K562 (cell line): Measurements from ENCODE around the gene LRRC3C. TPM values are rescaled to one million over a fixed set of nuclear protein-coding genes. Genes with fewer than 3 reads are reported as not detected.

Experiments
- ATAC-seq: fragments of 200-7000 bp; cut with Tn5 transposase; 3 replicates; pipeline ENCODE4 v1.9.1; 2020; ENCODE audit warnings: moderate library complexity
- BruUV-seq: library from RNA; stranded (reverse); fragments of 400-500 nt; replicated peaks from 2 replicates; lab custom pipeline; 2021; lab: Mats Ljungman, UMichigan
- CTCF ChIA-PET: fragments of 300-600 bp; formaldehyde crosslinking; extraction: SDS; loops from one replicate; lab custom pipeline; 2021; ENCODE audit warnings: low intra/inter-chr PET ratio; lab: Yijun Ruan, JAX
- POLR2A ChIA-PET: fragments of 300-600, 350-650 bp; sonication (Branson Sonifier 250); formaldehyde crosslinking; extraction: SDS; loops from one replicate; lab custom pipeline; 2021; ENCODE audit warnings: antibody characterized with exemption, inconsistent platforms; lab: Yijun Ruan, JAX
- DNase-seq, 4 experiments: peaks; one replicate each; pipeline versions ENCODE4 v3.0.0 to v3.0.0-alpha.2; 2011 to 2018; ENCODE audit warnings: low spot score in 3 of 4, mixed read lengths in 3 of 4; ENCODE audit errors: extremely low read depth in 1 of 4
- FAIRE-seq: peaks from 2 replicates; lab custom pipeline; 2011; peaks lifted over from hg19 to GRCh38; lab: Jason Lieb, UNC
- H2AFZ ChIP-seq: 2 replicates; pipeline ENCODE4 v1.6.0; 2011; ENCODE audit warnings: low read depth, low read length, control low read depth, inconsistent platforms
- H3K27ac ChIP-seq: fragments of 200-600 bp; 3 replicates; pipeline ENCODE4 v1.8.0; 2011; ENCODE audit warnings: low read depth, mild to moderate bottlenecking, control low read depth, inconsistent platforms, low read length, moderate library complexity, mixed read lengths; ENCODE audit errors: extremely low read depth
- H3K27me3 ChIP-seq, 2 experiments: fragments of 300-600 bp in 1 of 2; 2 replicates in 1 of 2; 3 replicates in 1 of 2; pipeline versions ENCODE4 v1.6.0 to v1.8.0; 2011; ENCODE audit warnings: inconsistent platforms in 2 of 2, low read length in 2 of 2, mild to moderate bottlenecking in 1 of 2, mixed read lengths in 1 of 2, moderate library complexity in 1 of 2; ENCODE audit not compliant: control insufficient read depth in 2 of 2, insufficient read depth in 2 of 2
- H3K36me3 ChIP-seq: fragments of 300-600 bp; 3 replicates; pipeline ENCODE4 v1.8.0; 2011; ENCODE audit warnings: mild to moderate bottlenecking, low read length, inconsistent platforms; ENCODE audit not compliant: control insufficient read depth, insufficient read depth
- H3K4me1 ChIP-seq, 2 experiments: fragments of 200-600 bp in 1 of 2; replicated peaks in 1 of 2; 2 replicates in 1 of 2; 3 replicates in 1 of 2; pipeline versions ENCODE4 v1.5.1 to v1.8.0; 2011; ENCODE audit warnings: inconsistent platforms in 2 of 2, low read length in 2 of 2, mild to moderate bottlenecking in 1 of 2, mixed read lengths in 1 of 2, moderate library complexity in 1 of 2; ENCODE audit not compliant: control insufficient read depth in 2 of 2, insufficient read depth in 2 of 2
- H3K4me2 ChIP-seq: 2 replicates; pipeline ENCODE4 v1.6.1; 2011; ENCODE audit warnings: low read length, control low read depth, inconsistent platforms, mixed read lengths; ENCODE audit not compliant: insufficient read depth
- H3K4me3 ChIP-seq: fragments of 200-600 bp; sonication (generic), shearing (Covaris generic); 2 replicates; pipeline ENCODE4 v1.5.1; 2016; ENCODE audit warnings: control low read depth, inconsistent platforms
- H3K79me2 ChIP-seq: fragments of 200-600 bp; 3 replicates; pipeline ENCODE4 v1.8.0; 2011; ENCODE audit warnings: low read length, inconsistent platforms; ENCODE audit not compliant: control insufficient read depth, insufficient read depth
- H3K9ac ChIP-seq, 2 experiments: 2 replicates each; pipeline versions ENCODE4 v1.6.0 to v1.6.1; 2011; ENCODE audit warnings: low read depth in 2 of 2, low read length in 2 of 2, control low read depth in 1 of 2, inconsistent platforms in 1 of 2, mild to moderate bottlenecking in 1 of 2, mixed read lengths in 1 of 2; ENCODE audit not compliant: insufficient read depth in 1 of 2
- H3K9me1 ChIP-seq: one replicate; pipeline ENCODE4 v1.6.0; 2011; ENCODE audit warnings: inconsistent platforms, mild to moderate bottlenecking, low read length, moderate library complexity; ENCODE audit not compliant: control insufficient read depth, insufficient read depth
- H3K9me3 ChIP-seq: replicated peaks from 2 replicates; pipeline ENCODE4 v1.5.1; 2011; ENCODE audit warnings: low read depth, low read length, inconsistent platforms; ENCODE audit not compliant: control insufficient read depth, insufficient read depth
- H4K20me1 ChIP-seq: replicated peaks from 2 replicates; pipeline ENCODE4 v1.6.1; 2011; ENCODE audit warnings: low read length, inconsistent platforms, mixed read lengths; ENCODE audit not compliant: control insufficient read depth, insufficient read depth
- CHD1 ChIP-seq: fragments of 200-600 bp; sonication (generic); IDR thresholded peaks from one replicate; pipeline ENCODE4 v1.6.1; 2012; ENCODE audit warnings: mild to moderate bottlenecking, moderate library complexity, low read length, inconsistent platforms
- KDM2B ChIP-seq: fragments of 250-450 bp; sonication (Bioruptor Pico); IDR thresholded peaks from 2 replicates; pipeline ENCODE4 v1.8.0; 2021; ENCODE audit warnings: mild to moderate bottlenecking, moderate library complexity
- MEF2D ChIP-seq: conservative IDR thresholded peaks from 2 replicates; pipeline ENCODE4 v1.6.1; 2016; ENCODE audit warnings: low read depth, missing genetic modification characterization, missing compliant biosample characterization
- SIX5 ChIP-seq, 2 experiments: IDR thresholded peaks; 2 replicates each; pipeline ENCODE4 v1.6.1; 2011; ENCODE audit warnings: low read length in 2 of 2, borderline replicate concordance in 1 of 2, low read depth in 1 of 2, mild to moderate bottlenecking in 1 of 2, moderate library complexity in 1 of 2; ENCODE audit not compliant: insufficient read depth in 1 of 2
- TAL1 ChIP-seq: fragments of 450-650 bp; IDR thresholded peaks from 2 replicates; pipeline ENCODE4 v1.6.1; 2016; ENCODE audit warnings: mild to moderate bottlenecking
- ZBTB8A ChIP-seq: fragments of 450-650 bp; IDR thresholded peaks from 2 replicates; pipeline ENCODE4 v1.6.1; 2018; ENCODE audit warnings: mild to moderate bottlenecking, moderate library complexity; ENCODE audit not compliant: partially characterized antibody
- ZNF146 ChIP-seq: IDR thresholded peaks from one replicate; pipeline ENCODE4 v1.6.1; 2018; ENCODE audit warnings: missing compliant biosample characterization; ENCODE audit not compliant: unreplicated experiment
- WGBS: fragments of 100-300 bp; shearing (Covaris generic); methylation state at CpG from one replicate; pipeline ENCODE4 v1.1.6; 2016; ENCODE audit warnings: low coverage, mixed read lengths; ENCODE audit not compliant: insufficient coverage; ENCODE audit errors: missing lambda C conversion rate; 5-methylcytosine and 5-hydroxymethylcytosine counted together
- in situ Hi-C: fragments of 300-500 bp; cut with MboI; formaldehyde crosslinking; loops from 4 replicates; pipeline ENCODE4 v1.15.0; 2018; ENCODE audit warnings: inconsistent platforms, mixed read lengths
- intact Hi-C: fragments of 100-400 bp; cut with micrococcal nuclease; formaldehyde crosslinking; loops from 2 replicates; pipeline ENCODE4 v1.14.2; 2022
- polyA plus RNA-seq, 8 experiments: library from polyadenylated mRNA; depleted of rRNA in 4 of 8; stranded (reverse) in 5 of 8; unstranded in 3 of 8; fragments of >200 nt; fragmentation: Nextera tagmentation in 2 of 8; fragmentation: Illumina TruSeq in 1 of 8; extraction: Ambion mirVana in 2 of 8; extraction: Trizol in 1 of 8; gene quantifications; 2 replicates each; pipeline versions ENCODE4 v1.2.1 to v1.2.3, GENCODE V29; 2011 to 2014; ENCODE audit warnings: inconsistent platforms in 1 of 8, missing spikeins in 1 of 8
- total RNA-seq, 7 experiments: library from RNA; depleted of rRNA in 6 of 7; stranded (reverse); fragments of >200 nt in 6 of 7; fragmentation: Illumina TruSeq in 2 of 7; extraction: Trizol in 2 of 7; gene quantifications; 2 replicates each; pipeline versions ENCODE4 v1.2.1 to v1.2.3, GENCODE V29; 2011 to 2021; ENCODE audit warnings: low replicate concordance in 1 of 7
- TF ChIP-seq, protein P1 (sequence below): sonication (generic); formaldehyde crosslinking; IDR thresholded peaks from 2 replicates; pipeline ENCODE4 v1.8.0; 2022; ENCODE audit warnings: mild to moderate bottlenecking, low read depth, missing genetic modification reagents
- TF ChIP-seq, protein P2 (sequence below): sonication (generic); formaldehyde crosslinking; IDR thresholded peaks from 2 replicates; pipeline ENCODE4 v1.8.1; 2023; ENCODE audit warnings: mild to moderate bottlenecking, missing genetic modification reagents

The LRRC3C gene
- total and polyA plus RNA-seq, 9 of the 15 experiments (the other 6 are each of a cell fraction or from before 2014, with no cell fraction given), result not detected

DNA sequence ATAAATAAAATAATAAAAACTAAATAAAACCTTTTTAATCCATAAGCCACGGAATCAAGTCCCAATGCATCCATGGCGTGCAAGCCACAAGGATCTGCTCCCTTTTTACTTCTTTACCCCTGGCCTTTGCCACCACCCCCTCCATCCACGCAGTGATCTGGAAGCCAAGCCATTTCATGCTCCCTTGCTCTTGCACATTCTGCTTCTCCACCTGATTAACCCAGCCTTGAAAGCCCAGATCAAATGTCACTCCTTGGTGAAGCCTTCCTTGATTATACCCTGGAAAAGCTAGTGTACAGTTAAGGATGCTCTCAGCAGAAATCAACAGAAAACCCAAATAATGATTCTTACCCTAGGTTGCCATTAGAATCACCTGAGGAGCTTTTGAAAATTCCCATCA lies 9.9 kb downstream of the LRRC3C start:
- Histone ChIP-seq H3K4me2 (no peak overlapping the region), H3K79me2 (no peaks in the 10 kb centered on the region), H3K9me1 (no peaks in the 10 kb centered on the region), H3K9ac (no peak overlapping the region; a peak in 1 of 4 replicates), H3K4me1 (peaks cover 20 to 21% of the 10 kb centered on the region in 2 experiments), H3K4me3 (no peak overlapping the region), H4K20me1 (0 out of 2 replicates have a peak, but pooled peaks cover 3% of the 10 kb centered on the region), H3K27ac (no peak overlapping the region), H3K36me3 (no peaks in the 10 kb centered on the region), H2AFZ (no peak overlapping the region), H3K9me3 (no peaks in the 10 kb centered on the region), H3K27me3 (no peaks in the 10 kb centered on the region; a peak in 1 of 5 replicates)
- CTCF ChIA-PET, result no interaction called here
- ATAC-seq (no peak), FAIRE-seq (no peak), DNase-seq (no peak)
- TF ChIP-seq ZNF146, result no peak
- no peak for TF ChIP-seq CHD1
- TF ChIP-seq, protein P1, sequence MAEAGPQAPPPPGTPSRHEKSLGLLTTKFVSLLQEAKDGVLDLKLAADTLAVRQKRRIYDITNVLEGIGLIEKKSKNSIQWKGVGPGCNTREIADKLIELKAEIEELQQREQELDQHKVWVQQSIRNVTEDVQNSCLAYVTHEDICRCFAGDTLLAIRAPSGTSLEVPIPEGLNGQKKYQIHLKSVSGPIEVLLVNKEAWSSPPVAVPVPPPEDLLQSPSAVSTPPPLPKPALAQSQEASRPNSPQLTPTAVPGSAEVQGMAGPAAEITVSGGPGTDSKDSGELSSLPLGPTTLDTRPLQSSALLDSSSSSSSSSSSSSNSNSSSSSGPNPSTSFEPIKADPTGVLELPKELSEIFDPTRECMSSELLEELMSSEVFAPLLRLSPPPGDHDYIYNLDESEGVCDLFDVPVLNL (CRISPR knock-in tag), result no peak
- no peak for TF ChIP-seq SIX5 (IDR thresholded peaks at IDR 0.05; ENCODE audit: borderline replicate concordance in 1 of 2, insufficient read depth in 1 of 2, low read depth in 1 of 2, low read length in 2 of 2)
- TF ChIP-seq TAL1, result no peak
- TF ChIP-seq, protein P2, sequence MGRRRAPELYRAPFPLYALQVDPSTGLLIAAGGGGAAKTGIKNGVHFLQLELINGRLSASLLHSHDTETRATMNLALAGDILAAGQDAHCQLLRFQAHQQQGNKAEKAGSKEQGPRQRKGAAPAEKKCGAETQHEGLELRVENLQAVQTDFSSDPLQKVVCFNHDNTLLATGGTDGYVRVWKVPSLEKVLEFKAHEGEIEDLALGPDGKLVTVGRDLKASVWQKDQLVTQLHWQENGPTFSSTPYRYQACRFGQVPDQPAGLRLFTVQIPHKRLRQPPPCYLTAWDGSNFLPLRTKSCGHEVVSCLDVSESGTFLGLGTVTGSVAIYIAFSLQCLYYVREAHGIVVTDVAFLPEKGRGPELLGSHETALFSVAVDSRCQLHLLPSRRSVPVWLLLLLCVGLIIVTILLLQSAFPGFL (CRISPR knock-in tag), result no peak
- no peak for TF ChIP-seq KDM2B (CRISPR knock-in tag)
- no peak for TF ChIP-seq ZBTB8A
- TF ChIP-seq MEF2D (tag), result no peak
- POLR2A ChIA-PET, result interaction anchor here (0.9 kb wide), 1 partner anchor 11 kb away, joined by 3 read pairs; no protein-coding TSS in a partner anchor
- in situ Hi-C loops (no loop called here), intact Hi-C loops (no loop called here)
- WGBS, result 87% methylated on average over 3 of the region's 3 CpGs
- no TSS peak for BruUV-seq
